WTC11 (cell line): ENCODE results near the gene LORICRIN. TPM values are rescaled to one million over a fixed set of nuclear protein-coding genes. Genes with fewer than 3 reads are reported as not detected.

Source experiments
- ATAC-seq: fragments of 200-7000 bp; cut with Tn5 transposase; 2 replicates; pipeline ENCODE4 v1.10.0; 2021; ENCODE audit warnings: mild to moderate bottlenecking, moderate library complexity
- CTCF ChIA-PET: fragments of 300-600 bp; sonication (Branson Sonifier 250); formaldehyde crosslinking; loops from one replicate; lab custom pipeline; 2021; ENCODE audit warnings: antibody characterized with exemption; lab: Charles Lee
- POLR2A ChIA-PET: fragments of 350-600 bp; sonication (Branson Sonifier 250); formaldehyde crosslinking; loops from one replicate; lab custom pipeline; 2021; ENCODE audit warnings: antibody characterized with exemption; lab: Charles Lee
- DNase-seq: peaks from one replicate; pipeline ENCODE4 v3.0.0; 2021; ENCODE audit warnings: low spot score
- H3K27ac Mint-ChIP-seq: 2 replicates; pipeline ENCODE4 v1.8.0; 2021; ENCODE audit warnings: mixed read lengths
- H3K27me3 Mint-ChIP-seq: 2 replicates; pipeline ENCODE4 v1.8.0; 2021; ENCODE audit warnings: low read depth, mild to moderate bottlenecking, moderate library complexity, mixed read lengths
- H3K36me3 Mint-ChIP-seq: 2 replicates; pipeline ENCODE4 v1.8.0; 2021; ENCODE audit warnings: mixed read lengths
- H3K4me1 Mint-ChIP-seq: 2 replicates; pipeline ENCODE4 v1.8.0; 2022; ENCODE audit warnings: mixed read lengths
- H3K4me3 Mint-ChIP-seq: 2 replicates; pipeline ENCODE4 v1.8.0; 2021; ENCODE audit warnings: mild to moderate bottlenecking, moderate library complexity, mixed read lengths
- H3K9me3 Mint-ChIP-seq: 2 replicates; pipeline ENCODE4 v1.8.0; 2021; ENCODE audit warnings: mixed read lengths
- CBFB ChIP-seq: sonication (generic); formaldehyde crosslinking; IDR thresholded peaks from 2 replicates; pipeline ENCODE4 v1.8.1; 2022; ENCODE audit warnings: mild to moderate bottlenecking, low read depth, missing genetic modification reagents
- CREB1 ChIP-seq: sonication (generic); formaldehyde crosslinking; IDR thresholded peaks from 2 replicates; pipeline ENCODE4 v1.8.0; 2023; ENCODE audit warnings: mild to moderate bottlenecking, missing genetic modification reagents
- ETV6 ChIP-seq: sonication (generic); formaldehyde crosslinking; IDR thresholded peaks from 2 replicates; pipeline ENCODE4 v1.8.1; 2022; ENCODE audit warnings: mild to moderate bottlenecking, missing genetic modification reagents
- FOXJ3 ChIP-seq: sonication (generic); formaldehyde crosslinking; IDR thresholded peaks from 2 replicates; pipeline ENCODE4 v1.9.0; 2021; ENCODE audit warnings: missing genetic modification reagents, mild to moderate bottlenecking, borderline replicate concordance
- FOXP4 ChIP-seq: sonication (generic); formaldehyde crosslinking; IDR thresholded peaks from 2 replicates; pipeline ENCODE4 v1.8.0; 2022; ENCODE audit warnings: mild to moderate bottlenecking, missing genetic modification reagents
- HMGA2 ChIP-seq: fragments of 250-450 bp; sonication (Bioruptor Pico); IDR thresholded peaks from 2 replicates; pipeline ENCODE4 v1.4.0; 2021; ENCODE audit warnings: mild to moderate bottlenecking, moderate library complexity
- JAZF1 ChIP-seq: fragments of 250-450 bp; sonication (Bioruptor Pico); IDR thresholded peaks from 2 replicates; pipeline ENCODE4 v1.9.0; 2021; ENCODE audit warnings: moderate library complexity, mild to moderate bottlenecking, inconsistent platforms
- NR1H2 ChIP-seq: sonication (generic); formaldehyde crosslinking; IDR thresholded peaks from 2 replicates; pipeline ENCODE4 v1.9.0; 2021; ENCODE audit warnings: mild to moderate bottlenecking, moderate library complexity, missing genetic modification reagents
- OVOL2 ChIP-seq: fragments of 250-450 bp; sonication (Bioruptor Pico); IDR thresholded peaks from 2 replicates; pipeline ENCODE4 v1.9.0; 2021; ENCODE audit warnings: mild to moderate bottlenecking, borderline replicate concordance
- SOX15 ChIP-seq: fragments of 250-450 bp; sonication (Bioruptor Pico); IDR thresholded peaks from 2 replicates; pipeline ENCODE4 v1.9.0; 2021; ENCODE audit warnings: mild to moderate bottlenecking
- STAT6 ChIP-seq: sonication (generic); formaldehyde crosslinking; conservative IDR thresholded peaks from 2 replicates; pipeline ENCODE4 v1.8.1; 2023; ENCODE audit warnings: mild to moderate bottlenecking, low read depth, missing genetic modification reagents, moderate library complexity
- USF1 ChIP-seq: sonication (generic); formaldehyde crosslinking; IDR thresholded peaks from 2 replicates; pipeline ENCODE4 v1.8.0; 2022; ENCODE audit warnings: mild to moderate bottlenecking, missing genetic modification reagents
- ZNF219 ChIP-seq: sonication (generic); formaldehyde crosslinking; IDR thresholded peaks from 2 replicates; pipeline ENCODE4 v1.8.0; 2023; ENCODE audit warnings: missing genetic modification reagents, mild to moderate bottlenecking, borderline replicate concordance
- ZNF532 ChIP-seq: fragments of 250-450 bp; sonication (Bioruptor Pico); IDR thresholded peaks from 2 replicates; pipeline ENCODE4 v1.9.0; 2021; ENCODE audit warnings: mild to moderate bottlenecking, borderline replicate concordance
- total RNA-seq: library from RNA; stranded (reverse); gene quantifications from 3 replicates; pipeline ENCODE4 v1.2.3, GENCODE V29; 2021
- TF ChIP-seq, protein P1 (sequence below): fragments of 250-450 bp; sonication (Bioruptor Pico); IDR thresholded peaks from 2 replicates; pipeline ENCODE4 v1.9.0; 2021; ENCODE audit warnings: moderate library complexity, mild to moderate bottlenecking, inconsistent platforms, borderline replicate concordance

Gene LORICRIN
- total RNA-seq, 1 experiment from 2014 or later, result not detected

DNA sequence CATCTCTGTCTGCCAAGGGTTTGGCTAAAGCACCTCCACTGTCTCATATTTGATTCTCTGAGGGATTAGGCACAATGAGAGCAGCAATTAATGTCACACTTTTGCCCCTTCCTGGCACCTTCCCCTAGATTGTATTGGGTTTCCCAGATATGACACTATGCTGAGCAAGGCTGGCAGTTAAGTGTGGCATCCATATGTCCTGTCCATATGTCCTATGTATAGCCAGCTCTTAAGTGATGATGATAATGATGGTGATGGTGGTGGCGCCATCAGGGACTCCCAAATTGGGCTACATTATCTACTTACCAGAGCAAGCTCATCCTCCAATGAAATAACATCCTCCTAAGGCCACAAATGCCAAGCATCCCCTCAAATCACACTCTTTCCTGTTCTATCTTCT, 13.5 kb upstream of the LORICRIN start (continued):
- TF ChIP-seq ZNF532 (no peak), HMGA2 (CRISPR knock-in tag) (no peak), ETV6 (CRISPR knock-in tag) (no peak), SOX15 (no peak), STAT6 (no peak), JAZF1 (CRISPR knock-in tag) (no peak), FOXJ3 (no peak), OVOL2 (CRISPR knock-in tag) (no peak), FOXP4 (no peak)
- TF ChIP-seq, protein P1, sequence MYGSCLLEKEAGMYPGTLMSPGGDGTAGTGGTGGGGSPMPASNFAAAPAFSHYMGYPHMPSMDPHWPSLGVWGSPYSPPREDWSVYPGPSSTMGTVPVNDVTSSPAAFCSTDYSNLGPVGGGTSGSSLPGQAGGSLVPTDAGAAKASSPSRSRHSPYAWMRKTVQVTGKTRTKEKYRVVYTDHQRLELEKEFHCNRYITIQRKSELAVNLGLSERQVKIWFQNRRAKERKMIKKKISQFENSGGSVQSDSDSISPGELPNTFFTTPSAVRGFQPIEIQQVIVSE (CRISPR knock-in tag), result no peak

GRCh38 chr1:153246825-153247224, 12.7 kb upstream of the LORICRIN start:
- ATAC-seq (no peak), DNase-seq (no peak)
- Mint-ChIP-seq H3K27me3 (peaks cover 12% of the 10 kb centered on the region), H3K4me3 (no peak overlapping the region), H3K27ac (no peak overlapping the region), H3K36me3 (no peaks in the 10 kb centered on the region), H3K9me3 (peaks cover 14% of the 10 kb centered on the region), H3K4me1 (no peaks in the 10 kb centered on the region)
- CTCF ChIA-PET, result interaction anchor here (0.6 to 1.0 kb wide), 2 partner anchors 18 to 107 kb away, joined by 3 read pairs; no protein-coding TSS in a partner anchor
- TF ChIP-seq SOX15 (no peak), CBFB (no peak), USF1 (no peak), ZNF219 (CRISPR knock-in tag) (no peak), CREB1 (CRISPR knock-in tag) (no peak), NR1H2 (CRISPR knock-in tag) (no peak)
- POLR2A ChIA-PET, result no interaction called here
